Ascending aorta (tissue), 2 donors: ENCODE results near the gene CFAP100. TPM values are rescaled to one million over a fixed set of nuclear protein-coding genes. Genes with fewer than 3 reads are reported as not detected.

ENCODE experiments used
- DNase-seq, 2 donors: peaks; one replicate each; pipeline ENCODE4 v3.0.0-alpha.2; 2019; ENCODE audit warnings: low spot score in 2 of 2
- H3K27ac ChIP-seq, 2 donors: fragments of 200-600 bp; sonication (generic); one replicate each; pipeline ENCODE4 v1.5.1; 2016 to 2017; ENCODE audit warnings: mild to moderate bottlenecking in 1 of 2
- H3K27me3 ChIP-seq: fragments of 200-600 bp; sonication (generic); one replicate; pipeline ENCODE4 v1.5.1; 2017
- H3K36me3 ChIP-seq, 2 donors: fragments of 200-600 bp; sonication (generic); one replicate each; pipeline ENCODE4 v1.5.1; 2016
- H3K4me1 ChIP-seq, 2 donors: fragments of 200-600 bp; sonication (generic); one replicate each; pipeline ENCODE4 v1.5.1; 2016 to 2017; ENCODE audit warnings: mild to moderate bottlenecking in 1 of 2
- H3K4me3 ChIP-seq, 2 donors: fragments of 200-600 bp; sonication (generic); one replicate each; pipeline ENCODE4 v1.5.1; 2016 to 2017; ENCODE audit warnings: mild to moderate bottlenecking in 1 of 2
- H3K9me3 ChIP-seq, 2 donors: fragments of 200-600 bp; sonication (generic); one replicate each; pipeline ENCODE4 v1.5.1; 2016
- CTCF ChIP-seq, 3 experiments: fragments of 200-600 bp in 2 of 3; fragments of 450-650 bp in 1 of 3; sonication (generic) in 2 of 3; IDR thresholded peaks; one replicate each; pipeline ENCODE4 v1.5.1; 2016 to 2019; ENCODE audit warnings: antibody characterized with exemption in 3 of 3, mild to moderate bottlenecking in 1 of 3, moderate library complexity in 1 of 3
- intact Hi-C: fragments of 100-400 bp; cut with DNase I; formaldehyde crosslinking; loops from one replicate; pipeline ENCODE4 v1.15.1; 2023
- total RNA-seq: library from RNA; depleted of rRNA; stranded (reverse); fragments of >200 nt; gene quantifications from one replicate; pipeline ENCODE4 v1.1.0, GENCODE V29; 2016

The CFAP100 gene
- total RNA-seq, 1 donor from 2014 or later: not detected

DNA sequence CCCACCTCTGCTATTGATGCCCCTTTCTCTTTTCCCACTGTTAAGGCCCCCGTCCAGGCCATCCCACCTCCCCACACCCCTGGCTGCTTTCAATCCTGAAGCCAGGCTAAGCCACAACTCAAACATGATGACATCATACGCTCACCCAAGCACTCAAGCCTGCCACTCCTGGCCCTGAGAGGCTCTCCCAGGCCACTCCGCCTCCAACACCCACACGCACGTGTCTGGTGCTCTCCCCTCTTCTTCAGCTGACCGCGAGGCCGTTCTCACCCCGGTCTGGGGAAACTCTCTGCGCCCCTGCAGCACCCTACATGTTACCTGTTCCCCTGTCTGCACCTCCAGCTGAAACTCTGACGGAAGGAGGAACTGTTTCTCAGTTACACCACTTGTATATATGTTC lies 74.8 kb downstream of the CFAP100 start:
- H3K4me1 ChIP-seq: peaks cover 23 to 28% of the 10 kb centered on the region in 2 donors

DNA sequence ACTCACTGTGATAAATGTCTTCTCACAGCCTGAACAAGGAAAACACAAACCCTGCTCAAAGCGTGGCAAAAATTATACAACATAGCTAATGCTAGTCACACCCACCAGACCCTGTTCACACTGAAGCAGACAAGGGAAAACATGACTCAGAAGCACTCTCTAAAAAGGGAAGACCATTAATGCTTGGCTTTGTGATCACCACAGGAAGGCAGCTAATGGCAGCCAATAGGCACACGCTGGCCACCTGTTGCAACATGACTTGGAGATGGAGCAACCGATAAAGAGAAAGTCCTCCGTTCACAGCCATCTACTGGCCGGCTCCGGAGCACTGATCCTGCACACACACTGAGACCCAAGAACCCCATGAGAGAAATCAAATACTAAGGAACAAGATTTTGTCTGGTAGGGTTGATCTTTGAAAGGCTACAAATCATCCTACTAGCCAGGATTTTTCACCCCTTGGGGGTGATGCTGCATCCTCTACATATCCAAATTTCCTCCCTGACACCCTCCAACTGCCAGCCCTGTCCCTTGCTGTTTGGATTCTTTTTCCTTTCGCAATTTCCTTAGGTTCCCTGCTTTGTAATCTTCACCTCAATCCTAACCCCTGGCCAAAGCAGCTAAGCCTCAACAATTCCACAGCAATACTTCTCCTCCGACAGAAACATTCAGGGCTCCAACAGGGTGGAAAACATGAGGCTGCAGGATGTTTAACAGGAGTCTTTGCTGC lies 77.7 kb downstream of the CFAP100 start:
- H3K27ac ChIP-seq: peak overlapping the region; percentile 27 to 99
- no peaks in the 10 kb centered on the region for H3K27me3 ChIP-seq
- peak overlapping the region; percentile 31 to 71 for H3K4me3 ChIP-seq
- intact Hi-C loops: loop anchor here (10.0 kb wide), 1 partner anchor 532 kb away; no protein-coding TSS in a partner anchor
- peaks cover 27 to 35% of the 10 kb centered on the region in 2 donors for H3K4me1 ChIP-seq
- DNase-seq: peak; percentile 72 to 95
- TF ChIP-seq CTCF (IDR thresholded peaks at IDR 0.05): no peak
- peaks cover 40 to 45% of the 10 kb centered on the region in 2 donors for H3K36me3 ChIP-seq
- H3K9me3 ChIP-seq: no peaks in the 10 kb centered on the region

More for the DNA sequence above, 74.8 kb downstream of the CFAP100 start:
- intact Hi-C loops: no loop called here
- Histone ChIP-seq H3K4me3 (no peak overlapping the region), H3K36me3 (peaks cover 69 to 72% of the 10 kb centered on the region in 2 donors), H3K9me3 (no peaks in the 10 kb centered on the region), H3K27me3 (no peaks in the 10 kb centered on the region), H3K27ac (no peak overlapping the region)
- no peak for DNase-seq
- TF ChIP-seq CTCF (IDR thresholded peaks at IDR 0.05): no peak

GRCh38 chr3:126473292-126474168 lies 78.8 kb downstream of the CFAP100 start:
- DNase-seq: no peak
- peaks cover 29 to 34% of the 10 kb centered on the region in 2 donors for H3K36me3 ChIP-seq
- TF ChIP-seq CTCF (IDR thresholded peaks at IDR 0.05): no peak
- no peaks in the 10 kb centered on the region for H3K9me3 ChIP-seq
- intact Hi-C loops: loop anchor here (2.0 to 10.0 kb wide), 2 partner anchors 117 to 531 kb away; partner anchors contain the start of gene KLF15
- H3K27me3 ChIP-seq: no peaks in the 10 kb centered on the region
- peak overlapping the region; percentile 63 to 71 for H3K4me3 ChIP-seq
- peak overlapping the region; percentile 27 to 99 for H3K27ac ChIP-seq
- H3K4me1 ChIP-seq: peaks cover 27 to 35% of the 10 kb centered on the region in 2 donors

DNA sequence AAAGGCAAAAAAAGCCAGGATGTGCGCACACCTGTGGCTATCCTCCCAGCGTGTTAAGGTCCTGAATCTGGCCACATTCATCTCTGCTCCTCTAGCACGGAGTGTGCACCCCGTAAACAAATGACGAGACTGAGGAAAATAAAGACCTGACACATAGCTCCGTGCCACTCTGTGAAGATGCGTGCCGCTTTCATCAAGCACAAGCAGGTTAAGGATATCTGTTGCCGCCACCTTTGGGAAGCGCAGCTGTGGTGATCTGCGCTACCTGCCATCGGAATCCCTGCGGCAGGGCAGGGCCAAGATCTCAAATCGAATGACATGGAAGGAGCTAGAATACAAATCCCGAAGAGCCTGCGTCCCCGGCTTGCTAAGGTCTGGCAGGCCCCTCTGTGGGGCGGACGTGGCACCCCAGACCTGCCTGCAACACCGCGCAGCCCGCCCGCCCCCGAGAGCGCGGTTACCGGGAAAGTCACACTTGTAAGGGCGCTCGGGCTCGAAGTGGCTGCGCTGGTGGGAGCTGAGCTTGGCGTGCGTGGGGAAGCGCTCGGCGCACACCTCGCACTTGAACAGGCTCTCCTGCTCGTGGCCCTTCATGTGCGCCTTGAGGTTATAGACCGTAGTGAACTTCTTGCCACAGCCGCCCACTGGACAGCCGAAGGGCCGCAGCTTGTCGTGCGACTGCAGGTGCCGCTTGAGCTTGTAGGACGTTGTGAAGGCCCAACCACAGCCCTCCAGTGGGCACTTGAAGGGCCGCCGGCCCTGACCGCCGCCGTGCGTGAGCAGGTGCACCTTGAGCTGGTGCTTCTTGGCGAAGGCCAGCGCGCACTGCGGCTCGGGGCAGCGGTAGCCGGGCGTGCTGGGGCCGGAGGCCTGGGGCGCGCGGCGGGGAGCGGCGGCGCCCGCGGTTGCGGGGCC lies 80.0 kb downstream of the CFAP100 start:
- Histone ChIP-seq H3K4me1 (peaks cover 27 to 35% of the 10 kb centered on the region in 2 donors), H3K4me3 (peak overlapping the region; percentile 63 to 71), H3K9me3 (no peaks in the 10 kb centered on the region), H3K36me3 (peaks cover 17 to 22% of the 10 kb centered on the region in 2 donors), H3K27me3 (no peaks in the 10 kb centered on the region), H3K27ac (peak overlapping the region; percentile 85 to 99)
- DNase-seq: peak in 1 of 2 donors; percentile 74
- intact Hi-C loops: loop anchor here (1.0 to 10.0 kb wide), 8 partner anchors 118 to 557 kb away; partner anchors contain the start of genes KLF15 and SLC41A3
- TF ChIP-seq CTCF (IDR thresholded peaks at IDR 0.05): no peak
